ENCODE data around the gene INS.

Gene INS

GRCh38 chr11:2193099-2193887, 32.3 kb upstream of the INS start:
- peaks cover 5% of the 10 kb centered on the region for H3K4me1 Mint-ChIP-seq (ENCODE audit: low read depth)
- no peak overlapping the region for H3K27ac Mint-ChIP-seq
- no peaks in the 10 kb centered on the region for H3K36me3 Mint-ChIP-seq (ENCODE audit: low read depth)
- no peaks in the 10 kb centered on the region for H3K9me3 Mint-ChIP-seq
- peaks cover 11% of the 10 kb centered on the region for H3K27me3 Mint-ChIP-seq (ENCODE audit: low read depth)
- no peak overlapping the region for H3K4me3 Mint-ChIP-seq

GRCh38 chr11:2192435-2192834, 31.4 kb upstream of the INS start:
- no peak overlapping the region for H3K4me3 Mint-ChIP-seq
- H3K27ac Mint-ChIP-seq, result no peak overlapping the region
- H3K9me3 Mint-ChIP-seq, result no peaks in the 10 kb centered on the region
- H3K27me3 Mint-ChIP-seq (ENCODE audit: low read depth), result peaks cover 11% of the 10 kb centered on the region
- no peaks in the 10 kb centered on the region for H3K36me3 Mint-ChIP-seq (ENCODE audit: low read depth)
- peaks cover 5% of the 10 kb centered on the region for H3K4me1 Mint-ChIP-seq (ENCODE audit: low read depth)

GRCh38 chr11:2191883-2192282, 30.9 kb upstream of the INS start:
- peaks cover 2% of the 10 kb centered on the region for H3K4me1 Mint-ChIP-seq (ENCODE audit: low read depth)
- no peaks in the 10 kb centered on the region for H3K36me3 Mint-ChIP-seq (ENCODE audit: low read depth)
- no peaks in the 10 kb centered on the region for H3K9me3 Mint-ChIP-seq
- H3K4me3 Mint-ChIP-seq, result no peak overlapping the region
- H3K27me3 Mint-ChIP-seq (ENCODE audit: low read depth), result peaks cover 8% of the 10 kb centered on the region
- H3K27ac Mint-ChIP-seq, result no peak overlapping the region

GRCh38 chr11:2190657-2191471, 29.9 kb upstream of the INS start:
- Mint-ChIP-seq H3K9me3 (no peaks in the 10 kb centered on the region), H3K4me3 (no peak overlapping the region), H3K27me3 (ENCODE audit: low read depth) (no peaks in the 10 kb centered on the region), H3K36me3 (ENCODE audit: low read depth) (no peaks in the 10 kb centered on the region), H3K4me1 (ENCODE audit: low read depth) (no peaks in the 10 kb centered on the region), H3K27ac (no peak overlapping the region)

- Mint-ChIP-seq H3K36me3 (ENCODE audit: low read depth) (no peaks in the 10 kb centered on the region), H3K27ac (no peak overlapping the region), H3K27me3 (ENCODE audit: low read depth) (no peaks in the 10 kb centered on the region), H3K9me3 (no peaks in the 10 kb centered on the region), H3K4me3 (no peak overlapping the region), H3K4me1 (ENCODE audit: low read depth) (no peaks in the 10 kb centered on the region)
Observed at GRCh38 chr11:2189938-2190656, 29.1 kb upstream of the INS start.

GRCh38 chr11:2188745-2189144, 27.7 kb upstream of the INS start:
- Mint-ChIP-seq H3K36me3 (ENCODE audit: low read depth) (no peaks in the 10 kb centered on the region), H3K27ac (no peak overlapping the region), H3K27me3 (ENCODE audit: low read depth) (no peaks in the 10 kb centered on the region), H3K4me3 (no peak overlapping the region), H3K9me3 (no peaks in the 10 kb centered on the region), H3K4me1 (ENCODE audit: low read depth) (no peaks in the 10 kb centered on the region)

GRCh38 chr11:2187280-2187707, 26.3 kb upstream of the INS start:
- no peaks in the 10 kb centered on the region for H3K4me1 Mint-ChIP-seq (ENCODE audit: low read depth)
- no peak overlapping the region for H3K4me3 Mint-ChIP-seq
- no peaks in the 10 kb centered on the region for H3K27me3 Mint-ChIP-seq (ENCODE audit: low read depth)
- H3K36me3 Mint-ChIP-seq (ENCODE audit: low read depth), result no peaks in the 10 kb centered on the region
- H3K9me3 Mint-ChIP-seq, result no peaks in the 10 kb centered on the region
- no peak overlapping the region for H3K27ac Mint-ChIP-seq

GRCh38 chr11:2186669-2187279, 25.8 kb upstream of the INS start:
- no peaks in the 10 kb centered on the region for H3K4me1 Mint-ChIP-seq (ENCODE audit: low read depth)
- no peaks in the 10 kb centered on the region for H3K36me3 Mint-ChIP-seq (ENCODE audit: low read depth)
- no peak overlapping the region for H3K4me3 Mint-ChIP-seq
- H3K27ac Mint-ChIP-seq, result no peak overlapping the region
- no peaks in the 10 kb centered on the region for H3K9me3 Mint-ChIP-seq
- H3K27me3 Mint-ChIP-seq (ENCODE audit: low read depth), result no peaks in the 10 kb centered on the region

- Mint-ChIP-seq H3K36me3 (ENCODE audit: low read depth) (no peaks in the 10 kb centered on the region), H3K4me1 (ENCODE audit: low read depth) (no peaks in the 10 kb centered on the region), H3K27ac (no peak overlapping the region), H3K27me3 (ENCODE audit: low read depth) (no peaks in the 10 kb centered on the region), H3K4me3 (no peak overlapping the region), H3K9me3 (no peaks in the 10 kb centered on the region)
Observed at GRCh38 chr11:2185324-2186085, 24.5 kb upstream of the INS start.

- Mint-ChIP-seq H3K9me3 (no peaks in the 10 kb centered on the region), H3K4me1 (ENCODE audit: low read depth) (no peaks in the 10 kb centered on the region), H3K27me3 (ENCODE audit: low read depth) (no peaks in the 10 kb centered on the region), H3K4me3 (no peak overlapping the region), H3K36me3 (ENCODE audit: low read depth) (no peaks in the 10 kb centered on the region), H3K27ac (no peak overlapping the region)
Observed at GRCh38 chr11:2182692-2183474, 21.9 kb upstream of the INS start.

- Mint-ChIP-seq H3K4me3 (no peak overlapping the region), H3K4me1 (ENCODE audit: low read depth) (no peaks in the 10 kb centered on the region), H3K36me3 (ENCODE audit: low read depth) (no peaks in the 10 kb centered on the region), H3K27me3 (ENCODE audit: low read depth) (no peaks in the 10 kb centered on the region), H3K27ac (no peak overlapping the region), H3K9me3 (no peaks in the 10 kb centered on the region)
Observed at GRCh38 chr11:2182075-2182474, 21.1 kb upstream of the INS start.

GRCh38 chr11:2180789-2181370, 19.9 kb upstream of the INS start:
- H3K4me3 Mint-ChIP-seq, result no peak overlapping the region
- H3K27me3 Mint-ChIP-seq (ENCODE audit: low read depth), result no peaks in the 10 kb centered on the region
- H3K27ac Mint-ChIP-seq, result no peak overlapping the region
- H3K36me3 Mint-ChIP-seq (ENCODE audit: low read depth), result no peaks in the 10 kb centered on the region
- H3K9me3 Mint-ChIP-seq, result no peaks in the 10 kb centered on the region
- no peaks in the 10 kb centered on the region for H3K4me1 Mint-ChIP-seq (ENCODE audit: low read depth)

- H3K36me3 Mint-ChIP-seq (ENCODE audit: low read depth), result no peaks in the 10 kb centered on the region
- H3K4me3 Mint-ChIP-seq, result no peak overlapping the region
- no peaks in the 10 kb centered on the region for H3K9me3 Mint-ChIP-seq
- H3K27me3 Mint-ChIP-seq (ENCODE audit: low read depth), result no peaks in the 10 kb centered on the region
- no peak overlapping the region for H3K27ac Mint-ChIP-seq
- H3K4me1 Mint-ChIP-seq (ENCODE audit: low read depth), result no peaks in the 10 kb centered on the region
Observed at GRCh38 chr11:2180347-2180746, 19.3 kb upstream of the INS start.
